IPS-20b (cell line): ENCODE measurements around the gene TNRC6C.
A peak's percentile ranks its signal among the peaks of the same experiment; 100 is the strongest.
"Not testable (repeated sequence)": the region's sequence is repeated elsewhere in the genome, so short reads cannot be mapped to it uniquely, and the experiment has no call there.

ENCODE experiments used
- H3K27ac ChIP-seq: one replicate; pipeline ENCODE4 v1.5.1; 2013; ENCODE audit warnings: low read length
- H3K27me3 ChIP-seq: 2 replicates; pipeline ENCODE4 v1.6.1; 2013; ENCODE audit warnings: mild to moderate bottlenecking, low read length, inconsistent platforms; ENCODE audit not compliant: insufficient read depth
- H3K36me3 ChIP-seq: 2 replicates; pipeline ENCODE4 v1.6.1; 2013; ENCODE audit warnings: low read depth, mild to moderate bottlenecking, inconsistent platforms, low read length, moderate library complexity; ENCODE audit not compliant: insufficient read depth
- H3K4me1 ChIP-seq: 2 replicates; pipeline ENCODE4 v1.6.1; 2013; ENCODE audit warnings: mild to moderate bottlenecking, control low read depth, inconsistent platforms, low read length, moderate library complexity; ENCODE audit not compliant: insufficient read depth
- H3K4me3 ChIP-seq: 2 replicates; pipeline ENCODE4 v1.5.1; 2013; ENCODE audit warnings: mild to moderate bottlenecking, low read length, inconsistent platforms
- H3K9ac ChIP-seq: 2 replicates; pipeline ENCODE4 v1.6.1; 2013; ENCODE audit warnings: low read depth, mild to moderate bottlenecking, inconsistent platforms, low read length, moderate library complexity
- H3K9me3 ChIP-seq: 2 replicates; pipeline ENCODE4 v1.6.1; 2013; ENCODE audit warnings: mild to moderate bottlenecking, low read depth, low read length, inconsistent platforms; ENCODE audit not compliant: insufficient read depth

The TNRC6C gene

DNA sequence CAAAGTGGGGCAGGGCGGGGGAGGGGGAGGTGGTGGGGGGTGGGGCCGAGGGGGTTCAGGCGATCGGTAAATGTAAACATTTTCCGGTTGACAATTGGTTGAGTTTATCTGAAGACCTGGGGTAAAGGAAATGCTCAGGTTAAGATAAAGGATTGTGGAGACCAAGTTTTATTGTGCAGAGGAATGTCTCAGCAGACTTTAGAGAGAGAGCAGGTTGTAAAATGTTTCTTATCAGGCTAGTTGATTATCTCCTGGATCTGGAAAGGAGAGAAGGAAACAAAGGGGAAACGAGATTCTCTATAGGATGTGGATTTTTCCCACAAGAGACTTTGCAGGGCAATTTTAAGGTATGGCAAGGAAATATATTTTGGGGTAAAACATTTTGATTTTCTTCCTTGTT lies 22.8 kb upstream of the TNRC6C start:
- H3K4me3 ChIP-seq, H3K9ac ChIP-seq, H3K36me3 ChIP-seq, H3K27me3 ChIP-seq, H3K27ac ChIP-seq, H3K9me3 ChIP-seq: not testable (repeated sequence)
- H3K4me1 ChIP-seq = peaks cover 12% of the 10 kb centered on the region

DNA sequence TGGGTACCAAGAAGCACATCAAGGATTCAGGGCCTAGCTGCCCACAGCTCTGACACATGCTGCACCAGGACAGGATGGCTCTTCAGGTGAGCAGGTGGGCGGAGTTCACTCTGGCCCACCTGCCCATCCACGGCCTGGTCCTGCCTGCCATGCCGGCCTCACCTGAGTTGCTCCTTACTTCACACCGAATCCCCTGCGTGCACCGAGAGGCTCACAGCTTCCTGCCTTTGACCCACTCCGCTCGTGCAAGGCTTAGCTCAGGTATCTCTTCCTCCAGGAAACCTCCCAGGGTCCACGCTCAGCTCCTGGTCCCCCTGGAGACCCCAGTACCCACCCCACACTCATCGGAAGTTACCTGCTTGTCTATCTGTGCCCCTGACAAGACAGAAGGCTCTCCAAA lies 21.6 kb upstream of the TNRC6C start:
- H3K4me1 ChIP-seq = peaks cover 12% of the 10 kb centered on the region
- H3K36me3 ChIP-seq = no peaks in the 10 kb centered on the region
- H3K9me3 ChIP-seq = no peaks in the 10 kb centered on the region
- no peak overlapping the region for H3K27ac ChIP-seq
- H3K4me3 ChIP-seq = no peak overlapping the region
- no peak overlapping the region for H3K9ac ChIP-seq
- no peaks in the 10 kb centered on the region for H3K27me3 ChIP-seq

DNA sequence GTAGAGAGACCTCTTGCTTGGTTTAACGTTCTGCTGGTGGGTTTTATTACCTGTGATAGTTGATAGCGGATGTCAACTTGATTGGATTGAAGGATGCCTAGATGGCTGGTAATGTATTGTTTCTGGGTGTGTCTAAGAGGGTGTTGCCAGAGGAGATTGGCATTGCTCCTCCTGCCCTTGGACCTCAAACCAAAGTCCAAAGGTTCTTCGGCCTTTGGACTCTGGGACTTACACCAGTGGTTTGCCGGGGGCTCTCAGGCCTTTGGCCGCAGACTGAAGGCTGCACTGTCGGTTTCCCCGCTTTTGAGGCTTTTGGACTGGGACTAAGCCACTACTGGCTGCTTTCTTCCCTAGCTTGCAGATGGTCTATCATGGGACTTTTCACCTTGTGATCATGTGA lies 17.5 kb upstream of the TNRC6C start:
- no peaks in the 10 kb centered on the region for H3K9me3 ChIP-seq
- no peaks in the 10 kb centered on the region for H3K27me3 ChIP-seq
- H3K27ac ChIP-seq = no peak overlapping the region
- H3K4me1 ChIP-seq = no peaks in the 10 kb centered on the region; the same call in 1 of the 2 replicates
- no peak overlapping the region for H3K9ac ChIP-seq
- H3K36me3 ChIP-seq = no peaks in the 10 kb centered on the region
- H3K4me3 ChIP-seq = no peak overlapping the region

DNA sequence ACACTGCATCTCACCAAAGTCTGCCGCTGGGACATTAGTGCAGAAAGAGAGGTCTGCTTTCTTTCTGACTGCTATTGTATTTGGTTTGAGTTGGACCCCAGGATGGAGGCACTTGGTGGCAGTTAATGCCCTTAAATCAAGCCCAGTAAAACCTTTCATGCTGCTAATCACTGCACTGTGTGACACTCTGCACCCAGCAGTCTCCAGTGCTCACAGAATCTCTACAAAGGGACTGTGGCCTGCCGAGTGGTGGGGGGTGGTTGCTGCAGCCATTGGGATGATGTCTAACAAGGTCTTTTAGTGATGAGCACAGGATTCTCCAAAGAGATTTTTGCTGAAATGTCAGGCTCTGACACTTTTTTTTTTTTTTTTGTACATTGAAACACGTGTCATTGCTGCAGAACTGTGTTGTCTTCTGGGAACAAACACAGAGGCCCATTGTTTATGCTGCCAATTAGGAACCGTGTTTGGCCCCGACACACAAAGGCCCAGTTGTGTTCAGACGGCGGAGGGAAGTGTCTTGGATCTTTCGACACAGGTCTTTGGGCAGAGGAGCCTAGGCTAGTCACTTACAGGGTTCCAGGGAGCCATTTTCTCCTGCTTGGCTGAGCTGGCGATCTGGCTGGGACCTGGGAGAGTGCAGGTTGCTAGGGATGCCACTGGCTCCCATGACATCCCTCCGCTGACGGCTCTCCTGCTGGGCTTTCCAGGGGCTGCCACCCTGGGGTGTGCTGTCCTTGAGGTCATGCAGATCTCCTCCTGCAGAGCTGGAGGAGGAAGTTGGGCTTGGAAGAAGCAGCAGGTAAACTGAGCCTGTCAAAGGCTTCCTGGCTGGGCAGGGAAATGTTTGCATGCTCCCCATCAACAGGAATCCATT lies 16.2 kb upstream of the TNRC6C start:
- Histone ChIP-seq H3K27ac (no peak overlapping the region), H3K27me3 (no peaks in the 10 kb centered on the region), H3K4me1 (no peaks in the 10 kb centered on the region), H3K36me3 (no peaks in the 10 kb centered on the region), H3K9ac (no peak overlapping the region), H3K9me3 (no peaks in the 10 kb centered on the region), H3K4me3 (no peak overlapping the region)

DNA sequence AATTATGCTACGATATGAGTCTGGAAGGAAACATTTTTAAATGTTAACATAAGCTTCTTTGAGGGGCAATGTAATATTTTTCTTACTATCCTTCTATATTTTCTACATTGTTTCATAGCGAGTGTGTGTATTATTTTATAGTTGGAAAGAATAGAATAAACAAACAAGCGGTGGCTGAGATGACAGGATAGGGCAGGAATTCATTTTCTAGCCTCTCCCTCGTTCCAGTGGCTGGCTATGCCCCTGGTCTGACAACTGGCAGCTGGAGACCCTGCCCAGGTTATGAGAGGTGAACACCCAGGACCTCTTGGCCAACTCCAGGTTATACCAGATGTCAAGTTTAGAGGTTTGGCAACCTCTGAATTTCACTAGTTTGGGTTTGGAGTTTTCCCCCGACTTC lies 14.5 kb upstream of the TNRC6C start:
- Histone ChIP-seq H3K27me3 (no peaks in the 10 kb centered on the region), H3K4me3 (no peak overlapping the region), H3K9ac (no peak overlapping the region), H3K27ac (no peak overlapping the region), H3K9me3 (no peaks in the 10 kb centered on the region), H3K4me1 (no peaks in the 10 kb centered on the region), H3K36me3 (no peaks in the 10 kb centered on the region)

DNA sequence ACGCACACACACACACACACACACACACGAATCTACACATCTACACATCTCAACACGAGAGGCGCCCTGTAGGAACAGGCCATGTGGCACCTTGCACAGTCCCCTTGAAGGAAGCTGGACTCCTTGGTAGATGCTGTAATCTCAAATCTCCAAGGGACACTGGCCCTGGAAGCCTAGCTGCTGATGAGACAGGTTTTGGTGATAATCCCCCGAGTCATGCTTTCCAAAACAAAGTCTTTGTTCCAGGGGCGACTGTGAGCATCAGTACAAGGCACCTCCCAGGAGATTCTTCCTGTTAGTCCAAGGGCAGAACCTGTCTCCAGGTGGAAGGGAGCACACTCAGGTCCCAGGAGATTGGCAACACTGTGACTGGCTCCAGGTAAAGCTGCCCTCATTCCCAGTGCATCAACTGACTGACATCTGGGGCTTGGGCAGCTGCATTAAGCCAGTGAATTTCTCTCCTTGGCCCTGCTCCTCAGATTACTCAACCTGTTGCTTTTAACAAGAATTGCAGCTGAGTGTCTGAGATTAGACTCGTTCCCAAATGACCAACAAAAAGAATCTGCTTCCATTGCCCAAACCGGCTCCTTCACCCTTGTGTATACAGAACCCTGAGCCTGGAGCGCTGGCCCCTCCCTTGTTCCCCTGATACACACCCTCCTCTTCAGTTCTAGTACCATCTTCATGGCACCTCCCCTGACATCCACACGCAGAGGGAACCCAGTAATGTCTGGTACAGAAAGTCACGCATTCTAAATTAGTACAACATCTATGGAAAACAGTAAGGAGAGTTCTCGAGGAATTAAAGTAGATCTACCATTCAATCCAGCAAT lies 13.9 kb upstream of the TNRC6C start:
- H3K27me3 ChIP-seq = no peaks in the 10 kb centered on the region
- no peaks in the 10 kb centered on the region for H3K9me3 ChIP-seq
- H3K27ac ChIP-seq = no peak overlapping the region
- H3K4me1 ChIP-seq = no peaks in the 10 kb centered on the region
- no peaks in the 10 kb centered on the region for H3K36me3 ChIP-seq
- H3K9ac ChIP-seq = no peak overlapping the region
- no peak overlapping the region for H3K4me3 ChIP-seq

DNA sequence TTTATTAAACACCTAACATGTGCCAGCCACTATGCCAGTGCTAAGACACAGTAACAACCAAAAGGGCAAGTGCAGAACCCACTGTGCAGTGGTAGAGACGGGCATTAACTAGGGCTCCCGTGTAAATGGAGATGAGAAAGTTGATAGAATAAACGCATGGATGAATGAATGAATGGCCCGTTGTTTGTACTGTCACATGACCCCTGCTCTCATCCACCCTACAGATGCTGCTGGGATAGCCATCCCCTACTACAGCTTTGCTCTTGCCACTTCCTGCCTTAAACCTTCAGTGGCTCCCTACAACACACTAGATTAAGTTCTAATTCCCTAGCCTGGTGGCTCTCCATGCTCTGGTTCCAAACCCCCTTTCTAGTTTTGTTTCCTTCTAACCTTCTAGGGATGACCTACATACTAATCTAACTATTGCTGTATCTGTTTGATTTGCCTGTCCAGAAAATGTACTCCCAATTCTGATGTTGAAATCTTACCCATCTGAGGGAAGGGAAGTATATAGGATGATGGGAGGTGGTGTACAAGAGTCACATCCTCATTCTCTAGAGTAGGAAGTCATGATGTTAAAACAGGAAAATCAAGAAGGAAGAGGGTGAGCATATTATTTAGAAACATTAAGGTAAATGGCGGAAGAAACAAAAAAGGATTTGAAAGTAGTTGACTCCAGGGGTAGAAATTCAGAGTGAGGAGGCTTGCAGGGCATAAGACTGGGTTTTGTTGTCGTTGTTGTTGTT lies 11.4 kb upstream of the TNRC6C start:
- H3K9me3 ChIP-seq = no peaks in the 10 kb centered on the region
- peaks cover 8% of the 10 kb centered on the region; the same call in 1 of the 2 replicates for H3K27me3 ChIP-seq
- H3K36me3 ChIP-seq = no peaks in the 10 kb centered on the region
- no peak overlapping the region for H3K27ac ChIP-seq
- H3K9ac ChIP-seq = no peak overlapping the region
- no peaks in the 10 kb centered on the region for H3K4me1 ChIP-seq
- H3K4me3 ChIP-seq = no peak overlapping the region

DNA sequence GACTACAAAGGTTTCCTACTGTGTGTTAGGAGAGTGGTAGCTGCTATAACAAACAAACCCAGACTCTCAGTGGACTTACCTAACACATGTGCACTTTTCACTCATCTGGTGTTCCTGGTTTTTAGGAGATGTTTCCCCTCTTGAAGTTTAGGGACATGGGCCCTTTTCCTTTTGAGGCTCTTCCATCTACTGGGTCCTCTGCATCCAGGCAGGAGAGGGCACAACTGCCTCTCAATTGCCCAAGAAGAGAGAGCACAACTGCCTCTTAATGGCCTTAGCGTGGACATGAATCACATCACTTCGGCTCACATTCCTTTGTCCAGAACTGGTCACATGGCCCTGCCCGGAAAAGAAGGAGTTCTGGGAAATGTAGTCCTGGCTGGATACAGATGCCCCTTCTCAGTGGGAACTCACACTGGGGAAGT lies 9.8 kb upstream of the TNRC6C start:
- no peaks in the 10 kb centered on the region for H3K9me3 ChIP-seq
- peaks cover 24% of the 10 kb centered on the region for H3K27me3 ChIP-seq
- peak overlapping the region; percentile 52; the same call in 1 of the 2 replicates for H3K4me3 ChIP-seq
- H3K9ac ChIP-seq = peak overlapping the region; percentile 59; the same call in 1 of the 2 replicates
- H3K4me1 ChIP-seq = no peaks in the 10 kb centered on the region
- no peaks in the 10 kb centered on the region for H3K36me3 ChIP-seq
- H3K27ac ChIP-seq = peak overlapping the region; percentile 52

DNA sequence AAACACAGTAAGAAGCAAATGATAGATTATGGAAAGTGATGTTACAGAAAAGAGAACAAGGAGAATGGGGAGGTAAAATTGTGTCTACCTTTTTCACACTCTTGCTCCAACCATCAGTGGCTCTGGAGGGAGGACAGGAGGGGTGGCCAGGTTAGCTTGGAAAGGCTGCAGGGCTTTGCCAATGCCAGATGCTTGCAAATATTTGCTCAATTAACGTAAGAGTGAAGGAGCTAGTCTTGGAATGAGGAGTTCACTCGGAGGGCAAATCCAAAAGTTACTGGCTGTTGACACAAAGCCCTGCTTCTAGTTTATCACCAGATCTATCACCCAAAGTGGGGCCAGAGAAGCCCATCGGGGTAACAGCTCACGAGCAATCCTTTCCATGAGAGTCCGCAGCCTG lies 7.4 kb upstream of the TNRC6C start:
- H3K4me1 ChIP-seq = no peaks in the 10 kb centered on the region
- H3K9me3 ChIP-seq = no peaks in the 10 kb centered on the region
- no peak overlapping the region for H3K9ac ChIP-seq
- peaks cover 44% of the 10 kb centered on the region for H3K27me3 ChIP-seq
- no peak overlapping the region for H3K27ac ChIP-seq
- no peaks in the 10 kb centered on the region for H3K36me3 ChIP-seq
- no peak overlapping the region for H3K4me3 ChIP-seq

DNA sequence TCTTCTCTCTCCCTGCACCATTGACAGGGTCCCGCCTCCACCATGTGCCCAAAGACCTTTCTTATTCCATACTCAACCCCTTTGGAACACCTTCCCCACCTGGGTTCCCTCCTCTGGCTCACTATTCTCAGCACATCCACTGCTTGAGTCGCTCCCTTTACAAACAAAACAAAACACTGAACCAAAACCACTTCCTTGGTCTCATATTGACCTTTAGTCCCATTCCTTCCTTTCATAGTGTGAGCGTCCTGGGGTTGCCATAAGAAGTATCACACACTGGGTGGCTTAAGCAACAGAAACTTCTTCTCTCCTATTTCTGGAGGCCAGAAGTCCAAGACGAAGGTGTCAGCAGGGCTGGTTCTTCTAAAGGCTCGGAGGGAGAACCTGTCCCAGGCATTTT lies 6.1 kb upstream of the TNRC6C start:
- no peak overlapping the region for H3K27ac ChIP-seq
- no peak overlapping the region for H3K4me3 ChIP-seq
- H3K36me3 ChIP-seq = no peaks in the 10 kb centered on the region
- peaks cover 56% of the 10 kb centered on the region for H3K27me3 ChIP-seq
- H3K9ac ChIP-seq = no peak overlapping the region
- H3K4me1 ChIP-seq = peaks cover 3% of the 10 kb centered on the region; the same call in 1 of the 2 replicates
- H3K9me3 ChIP-seq = no peaks in the 10 kb centered on the region

DNA sequence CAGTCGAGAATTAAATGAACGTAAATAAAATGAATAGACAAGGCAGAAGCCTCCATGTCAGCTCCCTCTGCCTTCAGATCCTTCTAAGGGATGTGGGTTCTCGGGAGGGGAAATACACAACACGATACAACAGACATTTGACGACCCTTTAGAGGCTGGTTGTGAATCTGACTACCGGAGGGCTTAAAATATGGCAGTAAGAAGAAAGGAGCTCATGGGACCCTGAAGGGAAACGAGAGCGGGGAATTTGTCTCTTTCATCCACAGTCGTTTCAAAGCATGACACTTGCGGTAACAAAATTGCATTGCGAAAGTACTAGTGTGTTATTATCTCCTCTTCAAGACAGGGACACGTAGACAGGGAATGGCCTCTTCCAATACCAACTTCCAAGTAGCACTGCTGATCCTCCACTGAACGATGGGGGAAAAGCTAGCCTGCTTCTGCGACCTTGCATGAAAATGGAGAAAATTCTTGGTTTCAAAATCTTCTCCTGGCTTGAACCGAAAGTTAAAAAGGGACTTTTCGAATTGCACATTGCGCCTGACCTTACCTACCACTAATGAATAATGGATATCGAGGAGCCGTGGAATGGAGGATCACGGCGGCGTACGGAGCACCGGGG lies 1.2 kb upstream of the TNRC6C start:
- peak overlapping the region; percentile 83 for H3K4me3 ChIP-seq
- H3K27ac ChIP-seq = no peak overlapping the region
- peak overlapping the region; percentile 71; the same call in 1 of the 2 replicates for H3K9ac ChIP-seq
- H3K4me1 ChIP-seq = peaks cover 16% of the 10 kb centered on the region; the same call in 1 of the 2 replicates
- H3K27me3 ChIP-seq = peaks cover 68% of the 10 kb centered on the region
- no peaks in the 10 kb centered on the region for H3K9me3 ChIP-seq
- no peaks in the 10 kb centered on the region for H3K36me3 ChIP-seq
